BJ (cell line): ENCODE data around the gene ADARB1. TPM values are rescaled to one million over a fixed set of nuclear protein-coding genes. Genes with fewer than 3 reads are reported as not detected.

Source experiments
- CTCF ChIA-PET: fragments of 350-600 bp; formaldehyde crosslinking; extraction: SDS; loops from one replicate; lab custom pipeline; 2021; ENCODE audit warnings: antibody characterized with exemption, inconsistent platforms; lab: Yijun Ruan, JAX
- POLR2A ChIA-PET: fragments of 300-600 bp; sonication (Branson Sonifier 250); formaldehyde crosslinking; extraction: SDS; loops from one replicate; lab custom pipeline; 2021; ENCODE audit warnings: antibody characterized with exemption; lab: Charles Lee
- DNase-seq: peaks from one replicate; pipeline ENCODE4 v3.0.0-alpha.2; 2011; ENCODE audit warnings: low read depth
- H3K27me3 ChIP-seq: 2 replicates; pipeline ENCODE4 v1.6.0; 2011; ENCODE audit warnings: low read length; ENCODE audit not compliant: control insufficient read depth, insufficient read depth
- H3K36me3 ChIP-seq: 2 replicates; pipeline ENCODE4 v1.5.1; 2011; ENCODE audit warnings: low read length; ENCODE audit not compliant: control insufficient read depth, insufficient read depth
- H3K4me3 ChIP-seq: 2 replicates; pipeline ENCODE4 v1.5.1; 2011; ENCODE audit warnings: low read depth, mild to moderate bottlenecking, control low read depth, low read length
- CTCF ChIP-seq: IDR thresholded peaks from 2 replicates; pipeline ENCODE4 v1.5.1; 2011; ENCODE audit warnings: low read depth, mild to moderate bottlenecking, control low read depth, inconsistent platforms, low read length, moderate library complexity; ENCODE audit not compliant: insufficient read depth
- polyA plus RNA-seq: library from polyadenylated mRNA; depleted of rRNA; stranded (reverse); fragments of >200 nt; gene quantifications from 2 replicates; pipeline ENCODE4 v1.2.3, GENCODE V29; 2011

The ADARB1 gene
- polyA plus RNA-seq, 1 experiment = 10.9 TPM

- TF ChIP-seq CTCF = no peak
- Histone ChIP-seq H3K4me3 (no peak overlapping the region), H3K36me3 (no peaks in the 10 kb centered on the region), H3K27me3 (peaks cover 9% of the 10 kb centered on the region)
- no peak for DNase-seq
- ChIA-PET CTCF (interaction anchor here (1.0 to 1.3 kb wide), 2 partner anchors 10 to 111 kb away, joined by 3 to 4 read pairs; no protein-coding TSS in a partner anchor), POLR2A (no interaction called here)
Observed at GRCh38 chr21:45060675-45061311, 13.6 kb upstream of the ADARB1 start.

GRCh38 chr21:45064091-45064490, 10.3 kb upstream of the ADARB1 start:
- no peak overlapping the region for H3K4me3 ChIP-seq
- POLR2A ChIA-PET = no interaction called here
- CTCF ChIA-PET = no interaction called here

GRCh38 chr21:45064618-45065399, 9.6 kb upstream of the ADARB1 start:
- no peaks in the 10 kb centered on the region for H3K36me3 ChIP-seq
- no peak for TF ChIP-seq CTCF
- peaks cover 7% of the 10 kb centered on the region for H3K27me3 ChIP-seq
- ChIA-PET POLR2A (no interaction called here), CTCF (interaction anchor here (0.5 kb wide), 1 partner anchor 27 kb away, joined by 3 read pairs; no protein-coding TSS in a partner anchor)
- DNase-seq = no peak
- no peak overlapping the region for H3K4me3 ChIP-seq

More at GRCh38 chr21:45064091-45064490, 10.3 kb upstream of the ADARB1 start:
- TF ChIP-seq CTCF = no peak
- no peaks in the 10 kb centered on the region for H3K36me3 ChIP-seq
- peaks cover 7% of the 10 kb centered on the region for H3K27me3 ChIP-seq
- DNase-seq = no peak

GRCh38 chr21:45067462-45068285, 6.7 kb upstream of the ADARB1 start:
- H3K36me3 ChIP-seq = no peaks in the 10 kb centered on the region
- CTCF ChIA-PET = interaction anchor here (0.6 kb wide), 1 partner anchor 906 kb away, joined by 3 read pairs; no protein-coding TSS in a partner anchor
- no peak for TF ChIP-seq CTCF
- H3K4me3 ChIP-seq = no peak overlapping the region
- POLR2A ChIA-PET = no interaction called here
- no peaks in the 10 kb centered on the region for H3K27me3 ChIP-seq
- no peak for DNase-seq
